Measurements from ENCODE around the gene RAD51B.

DNA sequence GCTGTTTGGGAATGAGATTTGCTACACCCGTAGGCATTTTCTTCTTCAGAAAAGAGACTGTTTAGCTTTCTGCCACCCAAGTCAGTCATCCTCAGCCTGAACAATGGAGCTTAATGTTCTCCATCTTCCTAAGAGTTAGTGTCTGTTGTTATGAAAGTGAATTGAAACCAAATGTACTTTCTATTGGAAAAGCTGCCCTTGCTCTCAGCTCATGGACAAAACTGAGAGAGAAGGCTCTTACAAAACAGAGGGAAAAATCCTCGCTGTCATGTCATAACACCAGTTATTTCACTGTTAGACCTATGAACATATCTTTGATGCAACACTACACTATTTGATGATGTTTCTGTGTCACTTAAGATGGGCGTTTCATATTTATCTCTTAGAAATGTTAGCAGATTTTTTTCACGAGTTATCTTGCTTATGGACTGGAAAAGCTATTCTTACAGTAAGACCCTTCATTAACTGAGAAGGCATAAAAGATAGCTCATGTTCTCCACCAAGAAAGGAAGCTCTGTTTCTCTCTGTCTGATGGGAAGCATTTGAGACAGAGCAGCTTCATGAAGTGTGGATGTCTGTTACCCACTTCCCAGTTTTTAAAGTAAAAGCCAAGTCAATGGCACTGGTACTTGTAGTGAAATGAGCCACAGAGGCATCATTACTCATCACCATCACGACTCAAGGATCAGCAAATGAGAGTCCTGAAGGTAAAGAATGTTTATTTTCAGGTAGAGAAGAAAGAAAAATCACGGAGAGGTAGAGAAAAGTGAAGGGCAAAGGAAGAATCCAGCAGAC is 489.3 kb downstream of the RAD51B start:
- TF ChIP-seq, protein P1, sequence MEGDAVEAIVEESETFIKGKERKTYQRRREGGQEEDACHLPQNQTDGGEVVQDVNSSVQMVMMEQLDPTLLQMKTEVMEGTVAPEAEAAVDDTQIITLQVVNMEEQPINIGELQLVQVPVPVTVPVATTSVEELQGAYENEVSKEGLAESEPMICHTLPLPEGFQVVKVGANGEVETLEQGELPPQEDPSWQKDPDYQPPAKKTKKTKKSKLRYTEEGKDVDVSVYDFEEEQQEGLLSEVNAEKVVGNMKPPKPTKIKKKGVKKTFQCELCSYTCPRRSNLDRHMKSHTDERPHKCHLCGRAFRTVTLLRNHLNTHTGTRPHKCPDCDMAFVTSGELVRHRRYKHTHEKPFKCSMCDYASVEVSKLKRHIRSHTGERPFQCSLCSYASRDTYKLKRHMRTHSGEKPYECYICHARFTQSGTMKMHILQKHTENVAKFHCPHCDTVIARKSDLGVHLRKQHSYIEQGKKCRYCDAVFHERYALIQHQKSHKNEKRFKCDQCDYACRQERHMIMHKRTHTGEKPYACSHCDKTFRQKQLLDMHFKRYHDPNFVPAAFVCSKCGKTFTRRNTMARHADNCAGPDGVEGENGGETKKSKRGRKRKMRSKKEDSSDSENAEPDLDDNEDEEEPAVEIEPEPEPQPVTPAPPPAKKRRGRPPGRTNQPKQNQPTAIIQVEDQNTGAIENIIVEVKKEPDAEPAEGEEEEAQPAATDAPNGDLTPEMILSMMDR (IDR thresholded peaks at IDR 0.05) = no peak
- no peak for TF ChIP-seq POLR2A (IDR thresholded peaks at IDR 0.05)

All from vagina (tissue), 2 donors.